Germinal center (tissue), 1 donor: ENCODE measurements around the gene TM6SF1.
A peak's percentile ranks its signal among the peaks of the same experiment; 100 is the strongest.
"Not testable (repeated sequence)": the region's sequence is repeated elsewhere in the genome, so short reads cannot be mapped to it uniquely, and the experiment has no call there.

Experiments used
- DNase-seq: peaks from one replicate; pipeline ENCODE4 v3.0.0; 2012; ENCODE audit warnings: mixed read lengths, low spot score

The TM6SF1 gene

DNA sequence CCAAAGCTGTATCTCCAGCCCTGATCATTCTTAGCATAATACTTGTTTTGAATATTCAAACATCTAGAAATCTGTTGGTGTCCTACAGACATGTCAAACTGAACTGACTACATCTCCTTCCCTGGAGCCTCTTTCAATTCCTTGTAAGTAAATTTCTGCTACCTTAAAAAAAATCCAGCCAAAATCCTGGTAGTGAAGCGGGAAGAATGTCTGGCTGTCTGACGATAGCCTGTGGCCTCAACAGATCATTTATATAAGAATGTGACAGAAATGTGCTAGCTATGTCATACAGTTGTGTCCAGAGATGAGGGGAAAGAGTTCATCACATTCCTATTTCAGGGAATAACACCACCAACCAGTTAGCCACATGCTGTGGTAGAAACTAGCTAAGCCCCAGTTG lies 18.6 kb upstream of the TM6SF1 start:
- no peak for DNase-seq

DNA sequence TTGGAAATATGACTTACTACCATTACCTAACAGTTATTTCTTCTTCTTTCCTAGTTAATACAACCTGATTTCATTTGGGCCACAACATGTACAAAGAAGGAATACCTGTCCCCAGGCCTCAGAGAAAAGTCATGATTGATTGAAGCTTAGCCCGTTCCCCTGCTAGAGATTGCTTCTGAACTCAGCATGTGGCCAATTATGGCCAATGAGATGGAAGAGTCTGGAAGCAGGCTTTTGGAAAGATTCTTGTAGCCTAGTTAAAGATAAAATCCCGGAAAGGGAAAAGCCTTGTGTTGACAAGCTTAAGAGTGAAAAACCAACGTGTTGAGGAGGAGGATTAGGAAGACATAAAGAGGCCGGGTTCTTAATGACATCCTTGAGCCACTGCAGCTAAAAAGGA lies 17.0 kb upstream of the TM6SF1 start:
- DNase-seq, result no peak

DNA sequence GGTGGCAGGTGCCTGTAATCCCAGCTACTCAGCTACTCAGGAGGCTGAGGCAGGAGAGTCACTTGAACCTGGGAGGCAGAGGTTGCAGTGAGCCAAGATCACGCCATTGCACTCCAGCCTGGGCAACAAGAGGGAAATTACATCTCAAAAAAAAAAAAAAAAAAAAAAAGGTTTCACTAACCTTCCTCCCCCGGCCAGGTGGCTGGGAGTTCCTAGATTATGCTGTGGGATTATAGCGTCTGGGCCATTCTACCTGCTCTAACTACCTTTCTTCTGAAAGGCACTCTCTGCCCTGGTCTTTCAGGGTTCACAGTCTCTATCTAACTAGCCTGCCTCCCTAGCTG lies 15.5 kb upstream of the TM6SF1 start:
- not testable (repeated sequence) for DNase-seq

GRCh38 chr15:83092309-83092976 lies 15.0 kb upstream of the TM6SF1 start:
- peak; percentile 21 for DNase-seq

DNA sequence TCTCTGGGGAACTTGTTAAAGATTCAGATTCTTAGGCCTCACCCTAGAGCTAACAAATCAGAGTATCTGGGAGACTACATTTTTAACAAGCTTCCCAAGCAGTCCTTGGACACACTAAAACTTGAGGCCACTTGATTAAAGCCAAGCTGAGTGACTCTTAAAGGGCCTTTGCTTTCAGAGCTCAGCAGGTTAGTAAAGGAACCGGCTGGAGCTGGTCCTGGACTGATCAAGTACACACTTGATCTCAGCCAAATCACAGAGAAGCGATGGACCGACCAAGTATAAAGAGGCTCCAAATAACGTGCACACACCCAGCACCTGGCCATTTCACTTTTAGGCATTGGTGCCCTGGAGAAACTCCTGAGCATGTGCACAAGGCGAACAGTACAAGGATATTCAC lies 12.9 kb upstream of the TM6SF1 start:
- no peak for DNase-seq

DNA sequence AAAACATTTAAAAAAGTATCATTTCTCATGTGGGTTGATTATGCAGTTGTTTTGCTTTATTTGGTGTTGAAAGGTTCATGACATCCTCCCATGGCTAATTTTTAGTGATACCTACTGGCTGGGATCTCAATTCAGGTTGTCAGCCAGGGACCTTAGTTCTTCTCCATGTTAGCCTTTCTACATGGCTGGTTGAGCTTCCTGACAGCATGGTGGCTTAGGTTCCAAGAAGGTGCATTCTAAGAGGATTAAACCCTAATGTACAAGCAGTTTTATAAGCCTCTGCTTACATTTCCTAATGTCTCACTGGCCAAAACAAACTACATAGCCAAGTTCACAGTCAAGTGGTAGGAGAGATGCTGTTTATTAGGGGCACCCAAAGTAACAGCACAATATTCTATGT lies 9.4 kb upstream of the TM6SF1 start:
- no peak for DNase-seq

GRCh38 chr15:83099290-83099689 lies 8.2 kb upstream of the TM6SF1 start:
- no peak for DNase-seq

- DNase-seq, result no peak
Observed at GRCh38 chr15:83100097-83100646, 7.3 kb upstream of the TM6SF1 start.

DNA sequence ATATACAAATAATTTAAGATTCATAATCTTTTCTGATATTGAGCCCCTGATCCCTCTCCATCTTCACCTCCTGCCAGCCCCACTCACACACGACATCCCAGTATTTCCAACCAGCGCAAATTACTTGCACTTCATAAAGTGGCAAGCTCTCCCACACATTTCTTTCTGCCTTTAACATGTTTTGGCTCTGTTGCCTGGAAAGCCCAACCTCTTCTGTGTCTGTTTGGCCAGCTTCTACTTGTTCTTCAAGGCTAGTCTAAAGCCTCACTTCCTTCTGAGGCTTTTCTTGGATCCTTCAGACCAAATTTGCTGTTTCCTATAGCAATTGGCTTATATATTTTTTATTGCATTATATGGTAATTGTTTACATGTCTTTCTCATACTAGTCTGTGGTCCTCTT lies 5.1 kb upstream of the TM6SF1 start:
- no peak for DNase-seq

DNA sequence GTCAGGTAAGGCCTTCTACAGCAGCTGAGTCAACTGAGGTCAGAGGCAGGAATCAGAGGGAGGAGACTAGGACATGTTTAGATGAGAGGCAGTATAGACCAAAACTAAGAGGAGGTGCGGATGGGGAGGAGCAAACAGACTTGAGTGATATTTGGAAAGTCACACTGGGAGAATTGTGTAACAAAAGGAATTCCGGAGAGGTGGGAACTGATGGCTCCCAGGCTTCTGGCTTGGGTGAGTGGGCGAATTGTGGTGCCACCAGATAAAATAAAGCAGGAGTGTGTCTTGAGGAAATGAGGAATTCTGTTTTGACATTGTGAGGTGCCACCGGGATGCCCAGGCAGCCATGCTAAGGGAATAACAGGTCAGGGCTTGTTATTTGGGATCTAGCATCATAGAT lies 3.3 kb upstream of the TM6SF1 start:
- no peak for DNase-seq

- DNase-seq, result no peak
Observed at GRCh38 chr15:83105440-83105839, 2.0 kb upstream of the TM6SF1 start.

- DNase-seq, result no peak
Observed at GRCh38 chr15:83107841-83108181, 366 bp downstream of the TM6SF1 start.

DNA sequence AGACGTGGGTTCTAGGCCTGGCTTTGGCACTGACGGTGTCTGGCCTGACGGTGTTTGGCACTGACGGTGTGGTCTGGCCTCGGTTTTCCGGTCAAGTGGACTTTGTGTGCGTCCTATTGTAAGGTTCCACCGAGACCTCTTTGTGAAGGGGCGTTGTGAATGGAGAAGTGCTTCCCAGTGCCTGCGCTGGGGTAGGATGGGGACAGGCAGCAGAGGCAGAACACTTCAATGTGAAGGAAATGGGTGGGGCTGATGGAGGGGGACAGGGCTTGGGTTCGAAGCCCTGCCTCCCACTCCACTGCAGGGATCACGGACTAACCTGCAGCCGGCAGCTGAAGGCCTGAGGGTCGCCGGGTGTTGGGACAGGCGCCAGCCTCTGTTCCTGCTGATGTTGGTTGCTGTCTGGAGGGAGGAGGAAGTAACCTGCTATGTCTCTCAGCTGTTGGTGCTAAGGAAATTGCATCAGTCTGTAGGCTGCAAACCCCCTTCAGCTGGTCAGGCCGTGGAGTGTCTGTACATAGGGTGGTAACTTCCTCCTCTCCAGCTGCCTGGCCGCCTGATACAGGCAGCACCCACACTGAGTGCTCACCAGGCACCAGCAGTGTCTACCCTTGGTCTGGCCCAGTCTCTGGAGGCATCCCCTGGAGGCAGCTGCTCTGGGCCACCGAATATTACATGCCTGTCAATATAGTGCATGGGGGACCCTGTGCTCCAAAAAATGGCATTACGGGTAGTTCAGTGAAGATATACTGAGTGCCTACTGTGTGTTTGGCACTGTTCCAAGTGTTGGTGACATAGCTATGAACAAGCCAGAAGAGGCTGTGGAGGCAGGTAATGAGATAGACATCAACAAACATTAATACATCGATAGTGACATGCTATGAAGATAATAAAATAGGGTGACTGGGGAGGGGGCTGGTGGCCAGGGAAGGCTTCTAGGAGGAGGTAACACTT lies 1.1 kb downstream of the TM6SF1 start:
- peak; percentile 55 for DNase-seq

DNA sequence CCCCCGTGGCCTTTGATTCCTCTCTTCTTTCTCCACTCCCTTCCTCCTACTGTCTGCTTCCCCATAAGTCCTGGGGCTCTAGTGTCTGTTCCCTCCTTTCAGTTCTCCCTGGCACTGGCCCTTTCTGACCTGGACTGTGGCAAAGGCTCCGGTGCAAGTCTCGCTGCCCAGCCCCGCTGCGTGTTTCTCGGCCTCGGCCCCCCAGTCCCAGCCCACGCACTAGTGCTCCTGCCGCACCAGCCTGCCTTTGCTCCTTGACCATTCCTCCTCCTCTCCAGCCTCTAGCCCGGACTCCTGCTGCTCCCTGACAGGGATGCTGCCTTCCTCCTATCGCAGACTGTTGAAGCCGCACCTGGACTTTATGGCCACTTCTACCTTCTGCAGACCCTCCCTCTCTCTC lies 2.1 kb downstream of the TM6SF1 start:
- DNase-seq, result no peak

DNA sequence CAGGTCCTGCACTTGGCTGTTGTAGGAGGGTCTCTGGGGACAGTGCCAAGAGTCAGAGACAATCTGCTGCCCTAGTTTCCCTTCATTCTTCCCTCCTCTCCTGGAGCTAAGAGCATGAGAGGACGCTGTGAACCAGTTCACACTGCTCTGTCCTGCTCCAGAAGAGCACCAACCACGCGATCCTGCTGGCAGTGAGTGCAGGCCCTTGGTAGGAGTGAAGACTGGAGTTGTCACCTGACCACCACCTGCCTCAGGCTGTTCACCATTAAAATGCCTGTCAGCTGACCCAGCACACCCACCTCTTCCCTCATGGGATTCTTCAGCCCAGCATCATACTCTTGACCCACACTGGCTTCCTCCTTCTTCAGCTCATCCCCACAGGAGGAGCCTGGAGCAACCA lies 2.9 kb downstream of the TM6SF1 start:
- DNase-seq, result no peak

GRCh38 chr15:83111149-83111548 lies 3.7 kb downstream of the TM6SF1 start:
- no peak for DNase-seq

DNA sequence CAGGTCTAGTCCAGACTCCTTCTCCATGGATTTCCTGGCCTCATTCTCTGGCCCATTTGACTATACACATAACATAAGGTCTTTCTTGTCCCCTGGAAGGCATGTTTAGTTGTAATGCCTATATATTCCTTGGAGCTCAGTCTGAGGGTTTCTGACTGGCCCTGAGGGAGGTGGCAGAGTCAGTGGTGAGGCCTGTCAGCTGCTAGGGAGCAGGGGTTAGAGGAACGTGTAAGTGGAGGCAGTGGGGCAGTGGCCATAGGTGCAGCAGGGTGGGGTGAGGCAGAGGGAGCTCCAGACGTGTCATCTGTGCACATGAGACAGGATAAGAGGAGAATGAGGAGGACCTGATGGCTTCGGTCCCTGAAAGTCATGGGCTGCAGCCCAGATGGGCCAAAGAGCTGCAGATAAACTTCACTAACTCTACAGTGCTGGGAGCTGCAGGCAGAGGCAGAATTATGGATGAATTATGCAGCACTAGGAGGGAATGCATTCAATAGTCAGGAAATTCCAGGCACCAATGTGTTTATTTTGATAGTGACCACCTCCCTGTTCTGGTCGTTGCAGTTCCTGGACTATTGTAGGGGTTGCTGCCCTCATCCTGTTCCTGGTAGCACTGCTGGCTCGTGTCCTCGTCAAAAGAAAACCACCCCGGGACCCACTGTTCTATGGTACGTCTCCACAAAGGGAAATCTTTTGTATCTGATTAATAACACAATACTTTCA lies 4.9 kb downstream of the TM6SF1 start:
- no peak for DNase-seq

DNA sequence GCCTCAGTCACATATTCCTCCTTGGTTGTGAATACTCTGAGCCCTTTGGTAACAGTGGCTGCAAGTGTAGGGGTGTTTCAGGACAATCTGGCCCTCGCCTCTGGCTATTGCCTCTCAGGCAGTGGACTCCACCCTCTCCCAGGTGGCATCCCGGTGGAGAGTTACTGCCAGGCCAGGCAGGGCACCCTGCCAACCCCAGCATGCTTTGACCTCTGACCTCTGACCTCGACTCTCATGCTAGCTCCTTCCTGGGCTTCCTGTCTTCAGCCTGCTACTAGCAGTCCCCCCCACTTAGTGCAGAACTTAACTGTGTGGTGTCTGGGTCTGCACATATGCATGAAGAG lies 5.5 kb downstream of the TM6SF1 start:
- DNase-seq, result no peak

- DNase-seq, result no peak
Observed at GRCh38 chr15:83113881-83114674, 6.6 kb downstream of the TM6SF1 start.

GRCh38 chr15:83114856-83115255 lies 7.4 kb downstream of the TM6SF1 start:
- DNase-seq, result no peak

- DNase-seq, result no peak
Observed at GRCh38 chr15:83115410-83115809, 8.0 kb downstream of the TM6SF1 start.
